ENCODE results near the gene SLFNL1.

The SLFNL1 gene

GRCh38 chr1:41020109-41020576 is 1.4 kb downstream of the SLFNL1 start:
- no peak for DNase-seq (ENCODE audit: low spot score)

DNA sequence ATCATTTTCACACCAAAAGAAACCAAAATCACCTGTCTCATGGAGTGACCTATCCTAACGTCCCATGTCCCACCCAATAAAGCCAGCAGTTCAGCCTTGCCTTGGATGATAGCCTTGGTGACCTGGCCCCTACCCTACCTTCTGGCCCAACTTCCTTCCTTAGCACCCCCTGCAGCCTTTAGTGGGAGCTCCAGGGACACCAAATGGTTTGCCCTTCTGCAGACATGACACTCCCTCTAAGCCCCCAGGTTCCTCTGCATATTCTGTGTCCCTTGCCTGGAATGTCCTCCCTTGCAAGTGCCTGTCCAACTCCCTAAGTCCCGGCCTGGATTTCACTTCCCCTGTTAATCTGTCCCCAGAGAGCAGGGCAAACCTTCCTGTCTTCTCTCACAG is 2.2 kb downstream of the SLFNL1 start:
- DNase-seq (ENCODE audit: low spot score), result no peak

DNA sequence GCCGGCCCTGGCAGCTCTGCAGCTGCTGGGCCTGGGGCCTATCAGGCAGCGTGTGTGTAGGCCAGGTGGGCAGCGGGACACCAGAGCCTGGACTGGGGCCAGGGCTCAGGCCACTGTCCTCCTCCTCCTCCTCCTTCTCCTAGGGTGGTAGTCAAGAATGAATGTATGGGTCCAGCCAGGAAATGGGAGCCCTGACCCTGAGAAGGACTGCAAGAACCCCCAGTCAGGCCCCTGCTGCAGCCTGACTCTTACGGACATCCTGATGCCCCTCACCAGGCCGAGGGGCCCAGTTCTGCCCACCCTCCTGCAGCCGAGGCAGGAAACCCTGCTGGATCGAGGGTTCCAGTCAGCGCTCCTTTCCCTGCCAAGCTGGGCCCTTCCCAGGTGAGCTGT is 3.5 kb downstream of the SLFNL1 start:
- no peak for DNase-seq (ENCODE audit: low spot score)

DNA sequence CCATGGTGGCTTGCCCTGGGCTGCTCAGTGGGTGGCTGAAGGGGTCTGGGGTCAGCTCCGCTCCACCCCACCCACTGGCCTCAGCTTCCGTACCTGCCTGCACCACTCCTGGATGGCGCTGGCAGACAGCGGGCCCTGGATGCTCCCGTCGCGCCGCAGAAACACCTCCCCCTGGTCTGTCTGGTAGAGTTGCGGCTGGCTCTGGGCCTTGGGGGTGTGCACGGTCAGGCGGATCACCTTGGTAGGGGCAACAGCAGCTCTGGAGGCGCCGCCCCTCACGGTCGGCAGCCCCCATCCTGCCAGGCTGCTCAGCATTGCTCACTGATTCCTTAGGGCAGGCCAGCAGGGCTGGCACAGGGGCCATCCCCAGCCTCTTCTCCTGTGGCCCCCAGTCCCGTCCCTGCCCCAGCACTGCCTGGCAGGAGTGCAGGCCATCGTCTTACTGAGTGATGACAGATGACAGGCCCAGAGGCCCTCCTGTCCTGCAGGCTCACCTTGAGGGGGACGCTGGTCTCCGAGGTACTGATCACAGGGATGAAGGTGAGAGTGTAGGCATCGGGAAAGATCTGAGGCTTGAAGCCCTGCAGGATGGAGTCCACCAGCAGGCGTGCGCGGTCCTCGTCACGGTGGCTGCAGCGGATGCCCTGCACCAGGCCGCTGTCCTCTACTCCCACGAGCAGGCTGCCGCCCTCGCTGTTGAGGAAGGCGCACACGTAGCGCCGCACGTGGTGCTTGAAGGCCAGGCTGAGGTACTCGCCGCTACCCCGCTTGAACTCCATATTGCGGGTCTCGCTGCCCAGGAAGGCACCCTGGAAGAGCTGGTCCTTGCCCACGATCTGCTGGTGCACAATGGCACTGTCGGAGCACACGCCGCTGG is 4.1 kb downstream of the SLFNL1 start:
- DNase-seq (ENCODE audit: low spot score), result no peak

DNA sequence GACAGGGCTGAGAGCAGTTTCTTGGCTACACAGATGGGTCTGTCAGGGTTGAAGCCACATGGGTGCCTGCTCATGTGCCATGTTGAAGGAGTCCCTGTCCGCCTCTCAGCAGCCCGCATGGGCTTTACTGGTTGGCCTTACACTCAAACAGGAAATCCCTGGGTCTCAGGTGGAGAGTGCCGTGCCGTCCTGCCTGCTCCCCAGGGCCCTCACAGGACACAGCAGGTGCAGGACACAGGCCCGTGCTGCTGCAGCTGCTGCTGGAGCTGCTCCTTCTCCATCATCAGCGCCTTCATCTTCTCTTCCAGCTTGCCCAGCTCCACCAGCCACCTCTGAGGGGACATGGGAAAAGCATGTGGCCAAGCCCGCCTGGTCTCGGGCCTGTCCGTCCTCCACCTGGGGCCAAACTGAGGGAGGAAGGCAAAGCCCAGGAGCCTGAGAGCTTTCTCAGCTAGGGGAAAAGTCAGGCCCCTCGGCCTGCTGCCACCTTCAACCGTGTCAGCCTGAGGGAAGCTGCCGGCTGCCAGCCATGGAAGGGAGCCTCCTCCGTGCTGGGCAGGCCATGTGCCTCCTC is 5.5 kb downstream of the SLFNL1 start:
- DNase-seq (ENCODE audit: low spot score), result no peak

GRCh38 chr1:41015281-41015896 is 6.1 kb downstream of the SLFNL1 start:
- no peak for DNase-seq (ENCODE audit: low spot score)

GRCh38 chr1:41014871-41015270 is 6.7 kb downstream of the SLFNL1 start:
- no peak for DNase-seq (ENCODE audit: low spot score)

GRCh38 chr1:41013796-41014195 is 7.7 kb downstream of the SLFNL1 start:
- no peak for DNase-seq (ENCODE audit: low spot score)

- DNase-seq (ENCODE audit: low spot score), result no peak
These were observed 8.5 kb downstream of the SLFNL1 start for GRCh38 chr1:41013024-41013423.

GRCh38 chr1:41010345-41010744 is 11.2 kb downstream of the SLFNL1 start:
- no peak for DNase-seq (ENCODE audit: low spot score)

GRCh38 chr1:41009466-41009865 is 12.1 kb downstream of the SLFNL1 start:
- DNase-seq (ENCODE audit: low spot score), result no peak

DNA sequence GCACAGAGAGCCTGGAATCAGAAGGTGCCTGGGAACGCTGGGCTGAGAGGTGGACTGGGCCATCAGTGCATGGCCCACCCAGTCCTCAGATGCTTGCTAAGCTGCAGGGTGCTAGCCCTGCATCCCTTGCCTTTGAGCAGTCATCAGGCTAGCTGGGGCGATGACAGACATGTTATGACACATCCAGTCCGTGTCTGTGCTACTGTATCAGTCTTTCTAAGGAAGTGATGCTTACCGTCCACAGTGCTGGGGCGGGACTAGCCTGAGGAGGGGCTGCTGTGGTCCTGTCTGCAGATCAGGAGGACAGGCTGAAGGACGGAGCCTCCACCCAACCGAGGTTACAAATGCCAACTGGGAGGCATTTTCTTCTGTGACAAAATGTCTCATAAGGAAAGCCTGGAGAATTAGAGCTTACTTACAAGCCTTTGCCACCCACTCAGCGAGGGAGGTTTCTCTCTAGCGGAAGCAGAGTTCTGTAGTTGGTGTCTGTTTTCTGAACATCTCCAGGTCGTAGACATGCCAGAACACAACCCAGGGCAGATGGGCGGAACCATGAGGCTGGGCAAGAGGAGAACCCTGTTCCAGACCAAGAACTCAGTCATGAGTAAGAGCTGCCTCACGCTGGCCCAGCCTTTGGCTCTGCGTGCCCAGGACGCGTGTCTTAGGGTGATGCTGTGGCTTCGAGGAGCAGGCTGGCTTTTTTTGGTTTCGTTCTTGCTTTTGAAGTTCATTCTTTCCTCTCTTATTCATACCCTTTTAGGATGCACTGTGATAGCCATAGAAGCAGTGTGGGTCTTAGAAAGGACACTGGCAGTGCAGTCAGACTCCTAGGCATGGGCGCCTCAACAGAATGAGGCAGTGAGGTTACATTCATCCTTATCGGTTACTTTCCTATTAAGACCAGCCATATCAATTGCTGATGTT is 14.3 kb downstream of the SLFNL1 start:
- no peak for DNase-seq (ENCODE audit: low spot score)

DNA sequence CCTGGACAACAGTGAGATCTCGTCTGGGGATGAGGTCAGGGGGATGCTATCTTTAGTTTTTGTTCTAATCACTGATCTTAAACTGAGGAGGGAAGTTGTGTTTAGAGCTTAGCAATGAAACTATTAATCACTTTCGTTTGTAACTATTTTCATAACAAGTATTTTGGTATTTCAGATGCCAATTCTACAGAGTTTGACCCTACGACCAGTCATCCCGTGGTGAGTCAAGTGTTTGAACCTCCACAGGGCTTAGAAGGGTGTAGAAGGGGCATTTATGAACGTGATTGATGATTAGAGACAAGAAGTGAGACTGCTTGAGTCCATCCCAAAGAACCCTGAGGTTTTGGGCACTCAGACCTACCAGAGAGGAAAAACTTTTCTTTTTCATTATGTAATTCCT is 15.6 kb downstream of the SLFNL1 start:
- DNase-seq (ENCODE audit: low spot score), result no peak

DNA sequence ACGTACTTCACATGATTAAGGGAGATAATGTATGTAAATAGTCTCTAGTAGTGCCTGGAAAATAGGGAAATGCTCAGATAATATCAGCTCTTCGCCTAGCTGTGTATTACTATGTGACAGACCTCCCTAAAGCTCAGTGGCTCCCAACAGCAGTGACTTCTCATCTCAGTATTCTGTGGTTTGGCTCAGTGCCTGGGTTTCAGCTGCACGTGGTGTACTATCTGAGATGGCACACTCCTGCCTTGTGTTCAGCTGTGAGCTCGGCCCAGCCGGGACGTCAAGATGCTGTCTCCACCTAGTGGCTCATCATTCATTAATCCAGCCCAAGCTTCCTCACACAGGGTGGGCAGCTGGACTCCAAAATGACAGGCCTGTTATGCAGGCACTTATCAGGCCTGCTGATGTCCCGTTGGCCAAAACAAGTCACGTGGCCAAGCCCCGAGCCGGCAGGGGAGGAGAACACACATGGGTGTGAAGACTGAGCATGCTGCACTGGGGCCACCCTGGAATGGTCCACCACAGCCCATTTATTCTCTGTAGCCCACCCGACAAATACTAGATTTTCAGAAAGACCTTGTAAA is 17.8 kb downstream of the SLFNL1 start:
- no peak for DNase-seq (ENCODE audit: low spot score)

GRCh38 chr1:41003127-41003639 is 18.3 kb downstream of the SLFNL1 start:
- DNase-seq (ENCODE audit: low spot score), result no peak

DNA sequence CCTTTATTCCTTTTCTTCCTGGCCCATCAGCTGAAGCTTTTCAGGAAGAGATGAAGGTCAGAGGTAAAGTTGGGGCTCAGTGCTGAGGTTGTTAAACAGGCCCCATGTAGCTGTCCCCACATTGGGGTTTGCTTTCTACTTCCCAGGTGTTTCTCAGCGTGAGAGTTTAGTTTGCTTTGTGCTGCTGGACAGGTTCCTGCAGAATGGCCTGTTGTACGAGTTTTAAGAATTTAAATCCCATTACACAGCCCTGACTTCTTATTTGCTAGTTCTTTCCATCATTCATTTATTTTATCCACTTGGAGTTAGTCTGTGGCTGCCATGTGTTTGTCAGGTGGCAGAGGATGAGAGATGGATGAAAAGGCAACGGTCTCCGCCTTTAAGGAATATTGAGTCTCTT is 22.9 kb downstream of the SLFNL1 start:
- no peak for DNase-seq (ENCODE audit: low spot score)

DNA sequence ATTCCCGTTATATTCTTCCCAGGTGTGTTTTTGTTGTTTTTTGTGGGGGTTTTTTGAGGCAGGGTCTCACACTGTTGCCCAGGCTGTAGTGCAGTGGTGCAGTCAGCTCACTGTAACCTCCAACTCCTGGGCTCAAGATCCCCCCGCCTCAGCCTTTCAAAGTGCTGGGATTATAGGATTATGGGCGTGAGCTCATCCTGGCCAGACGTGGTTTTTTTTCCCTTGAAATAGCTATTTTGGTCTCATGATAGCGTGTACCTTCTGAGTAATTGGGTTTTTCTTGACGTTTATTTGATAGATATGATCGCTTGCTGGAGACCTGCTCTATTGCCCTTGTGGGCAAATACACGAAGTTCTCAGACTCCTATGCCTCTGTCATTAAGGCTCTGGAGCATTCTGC is 24.4 kb downstream of the SLFNL1 start:
- no peak for DNase-seq (ENCODE audit: low spot score)

- DNase-seq (ENCODE audit: low spot score), result no peak
These were observed 32.5 kb downstream of the SLFNL1 start for GRCh38 chr1:40989066-40989465.

GRCh38 chr1:40988280-40988679 is 33.2 kb downstream of the SLFNL1 start:
- DNase-seq (ENCODE audit: low spot score), result no peak

DNA sequence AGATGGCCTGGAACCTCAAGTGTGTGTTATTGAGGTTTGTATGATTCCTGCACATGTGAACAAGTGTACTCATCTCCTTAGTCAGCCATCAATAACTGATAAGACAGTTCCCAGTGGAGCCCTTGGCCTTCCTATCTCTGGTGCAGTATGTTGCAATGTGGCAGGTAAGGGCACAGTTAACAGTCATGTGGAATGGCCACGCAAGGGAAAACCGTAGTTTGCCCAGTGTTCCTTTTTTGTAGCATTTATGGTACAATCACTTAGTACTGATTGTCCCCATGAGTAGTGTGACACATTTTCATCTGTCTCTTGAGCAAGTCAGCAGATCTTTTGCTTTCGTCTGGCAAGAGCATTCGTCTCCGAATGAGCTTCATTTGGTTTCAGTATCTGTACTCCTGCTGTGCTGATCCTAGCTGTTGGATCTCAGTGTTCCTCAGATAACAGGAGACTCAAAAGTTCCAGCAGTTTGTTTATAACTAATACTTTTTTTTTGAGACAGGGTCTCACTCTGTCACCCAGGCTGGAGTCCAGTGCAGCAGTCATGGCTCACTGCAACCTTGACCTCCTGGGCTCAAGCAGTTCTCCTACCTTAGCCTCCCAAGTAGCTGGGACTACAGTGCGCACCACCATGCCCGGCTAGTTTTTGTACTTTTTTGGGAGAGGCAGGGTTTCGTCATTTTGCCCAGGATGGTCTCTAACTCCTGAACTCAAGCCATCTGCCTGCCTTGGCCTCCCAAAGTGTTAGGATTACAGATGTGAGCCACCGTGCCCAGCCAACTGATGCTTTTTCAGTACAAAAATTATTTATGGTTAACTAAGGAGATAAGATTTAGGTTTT is 33.9 kb downstream of the SLFNL1 start:
- no peak for DNase-seq (ENCODE audit: low spot score)

DNA sequence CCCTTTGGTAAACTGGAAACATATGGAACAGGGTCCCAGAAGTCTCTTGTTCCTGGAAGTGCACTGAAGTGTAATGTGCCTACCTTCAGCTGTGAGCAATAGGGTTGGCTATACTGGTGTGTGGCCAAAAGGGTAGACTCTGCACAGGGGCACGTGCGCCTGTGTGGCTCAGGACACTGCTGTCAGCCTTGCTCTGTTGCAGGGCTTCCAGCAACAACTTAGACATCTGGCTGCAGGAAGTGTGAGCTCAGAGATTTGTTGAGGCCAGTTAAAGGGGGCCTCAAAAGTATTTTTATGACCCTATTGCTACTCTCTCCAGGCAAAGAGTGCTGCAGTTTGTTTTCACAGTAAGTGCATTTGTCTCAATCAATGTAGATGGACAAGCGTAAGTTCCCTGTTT is 34.6 kb downstream of the SLFNL1 start:
- DNase-seq (ENCODE audit: low spot score), result no peak
